HG02798 (cell line): ENCODE measurements around the gene UBE3D.
"Not testable (repeated sequence)": the region's sequence is repeated elsewhere in the genome, so short reads cannot be mapped to it uniquely, and the experiment has no call there.

Experiments used
- ATAC-seq: cut with Tn5 transposase; IDR thresholded peaks from one replicate; pipeline ENCODE4 v1.9.1; 2021; ENCODE audit warnings: mild to moderate bottlenecking; ENCODE audit not compliant: unreplicated experiment, poor library complexity

The UBE3D gene

DNA sequence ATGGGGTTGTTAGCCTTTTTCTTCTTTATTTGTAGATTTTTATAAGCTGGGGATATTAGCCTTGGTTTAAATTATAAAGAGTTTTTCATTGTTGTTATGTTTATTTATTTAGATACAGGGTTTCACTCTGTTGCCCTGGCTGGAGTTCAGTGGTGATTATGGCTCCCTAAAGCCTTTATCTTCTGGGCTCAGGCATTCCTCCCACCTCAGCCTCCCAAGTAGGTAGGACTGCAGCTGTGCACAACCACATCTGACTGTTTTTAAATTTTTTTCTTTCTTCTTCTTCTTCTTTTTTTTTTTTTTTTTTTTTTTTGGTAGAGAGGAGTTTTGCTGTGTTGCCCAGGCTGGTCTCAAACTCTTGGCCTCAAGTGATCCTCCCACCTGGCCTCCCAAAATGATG, 80.9 kb downstream of the UBE3D start:
- no peak for ATAC-seq

DNA sequence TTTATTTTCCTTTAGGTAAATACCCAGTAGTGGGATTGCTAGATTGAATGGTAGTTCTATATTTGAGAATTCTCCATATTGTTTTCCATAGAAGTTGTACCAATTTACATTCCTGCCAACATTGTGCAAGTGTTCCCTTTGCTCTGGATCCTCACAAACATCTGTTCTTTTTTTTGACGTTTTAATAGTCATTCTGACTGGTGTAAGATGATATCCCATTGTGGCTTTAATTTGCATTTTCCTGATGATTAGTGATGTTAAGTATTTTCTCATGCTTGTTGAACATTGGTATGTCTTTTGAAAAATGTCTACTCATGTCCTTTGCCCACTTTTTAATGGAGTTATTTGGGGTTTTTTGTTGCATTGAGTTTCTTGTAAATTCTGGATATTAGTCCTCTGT, 85.6 kb downstream of the UBE3D start:
- ATAC-seq = no peak

DNA sequence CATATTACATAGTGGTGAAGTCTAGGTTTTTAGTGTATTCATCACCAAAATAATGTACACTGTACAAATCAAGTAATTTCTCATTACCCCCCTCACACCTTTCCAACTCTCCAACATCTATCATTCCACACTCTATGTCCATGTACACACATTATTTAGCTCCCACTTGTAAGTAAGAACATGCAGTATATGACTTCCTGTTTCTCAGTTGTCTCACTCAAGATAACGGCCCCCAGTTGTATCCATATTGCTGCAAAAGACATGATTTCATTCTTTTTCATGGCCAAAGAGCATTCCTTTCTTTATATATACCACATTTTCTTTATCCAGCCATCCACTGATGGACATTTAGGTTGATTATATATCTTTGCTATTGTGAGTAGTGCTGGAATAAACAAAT, 86.0 kb downstream of the UBE3D start:
- no peak for ATAC-seq

DNA sequence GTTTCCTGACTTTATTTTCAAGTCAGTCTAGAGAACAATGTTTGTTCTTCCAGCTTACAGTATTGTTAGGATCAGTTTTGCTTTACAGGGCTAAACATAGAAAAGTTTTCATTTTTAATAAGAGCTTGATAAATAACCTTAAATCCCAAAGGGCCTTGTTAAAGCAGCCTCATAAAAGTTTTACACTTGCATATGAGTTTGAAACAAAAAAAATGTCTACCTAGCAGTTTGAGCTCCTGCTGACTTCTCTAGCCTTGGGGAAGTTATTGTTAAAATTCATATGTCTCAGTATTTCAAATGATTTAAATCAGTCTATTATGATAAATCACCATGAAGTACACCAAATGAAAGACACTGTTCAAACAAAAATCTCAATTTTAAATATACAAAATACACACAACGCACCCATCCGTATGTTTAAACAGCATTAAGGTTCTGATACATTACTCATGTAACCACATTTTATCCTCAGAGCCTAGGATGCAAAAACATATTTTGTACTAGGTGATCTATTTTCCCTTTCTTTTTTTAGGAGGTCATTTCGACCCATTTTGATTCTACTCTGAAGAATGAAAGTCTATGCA, 87.2 kb downstream of the UBE3D start:
- no peak for ATAC-seq

DNA sequence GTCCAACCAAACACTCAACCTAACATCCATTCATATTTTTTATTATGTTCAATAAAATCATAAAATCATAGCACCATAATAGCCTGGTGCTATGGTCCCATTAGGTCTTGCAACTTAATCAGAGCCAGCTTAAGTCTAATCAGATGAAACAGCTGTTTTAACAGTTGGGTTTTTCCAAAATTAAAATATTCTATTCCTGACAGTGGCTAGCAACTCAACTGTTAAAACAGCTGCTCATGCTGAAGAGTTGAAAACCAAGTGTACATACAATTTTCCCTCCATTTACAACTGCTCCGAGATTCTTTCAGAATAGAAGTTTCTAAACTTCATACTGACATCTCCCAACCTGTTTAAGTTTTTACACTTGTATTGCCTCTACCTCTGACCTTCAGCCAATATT, 89.5 kb downstream of the UBE3D start:
- ATAC-seq = no peak

DNA sequence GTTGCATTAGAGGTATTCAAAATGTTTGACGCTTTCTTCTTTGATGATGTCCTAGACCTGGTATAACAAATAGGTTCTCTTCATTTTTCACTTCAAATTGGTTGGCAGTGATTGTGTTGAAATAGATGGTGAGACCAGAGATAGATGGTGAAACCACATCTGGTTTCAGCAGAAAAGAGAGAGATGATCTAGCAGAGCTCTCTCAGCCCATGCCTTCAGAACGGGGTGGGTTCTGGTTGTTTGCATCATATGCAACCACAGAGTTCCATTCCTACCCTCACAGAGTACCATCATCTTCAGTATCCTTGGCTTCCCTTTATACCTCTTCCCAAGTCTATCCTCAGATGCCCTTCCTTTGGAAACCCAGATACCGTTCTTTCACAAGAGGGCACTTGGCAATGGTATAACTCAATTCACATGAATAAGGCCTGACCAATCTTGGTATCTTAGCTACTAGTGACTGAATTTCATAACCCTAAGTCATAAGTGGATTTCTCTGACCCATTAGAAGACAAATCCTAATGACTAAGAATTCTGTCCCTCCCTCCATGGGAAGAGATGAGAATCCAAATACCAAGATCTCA, 93.7 kb downstream of the UBE3D start:
- no peak for ATAC-seq

DNA sequence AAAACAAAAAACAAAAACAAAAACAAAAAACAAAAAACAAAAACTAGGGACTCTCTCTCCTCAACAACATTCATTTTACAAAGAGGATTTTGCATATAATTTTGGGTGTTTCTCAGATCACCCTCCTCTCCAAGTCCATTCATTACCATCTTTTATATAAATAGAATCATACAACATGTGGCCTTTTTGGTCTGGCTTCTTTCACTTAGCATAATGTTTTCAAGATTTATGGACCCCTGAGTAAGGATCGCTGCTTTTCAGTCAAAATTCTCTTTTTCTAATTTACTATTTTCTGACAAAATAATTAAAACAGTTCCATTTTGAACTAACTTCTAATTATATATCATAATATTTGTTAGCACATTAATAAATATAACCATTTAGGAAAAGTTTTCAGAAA, 94.8 kb downstream of the UBE3D start:
- no peak for ATAC-seq

DNA sequence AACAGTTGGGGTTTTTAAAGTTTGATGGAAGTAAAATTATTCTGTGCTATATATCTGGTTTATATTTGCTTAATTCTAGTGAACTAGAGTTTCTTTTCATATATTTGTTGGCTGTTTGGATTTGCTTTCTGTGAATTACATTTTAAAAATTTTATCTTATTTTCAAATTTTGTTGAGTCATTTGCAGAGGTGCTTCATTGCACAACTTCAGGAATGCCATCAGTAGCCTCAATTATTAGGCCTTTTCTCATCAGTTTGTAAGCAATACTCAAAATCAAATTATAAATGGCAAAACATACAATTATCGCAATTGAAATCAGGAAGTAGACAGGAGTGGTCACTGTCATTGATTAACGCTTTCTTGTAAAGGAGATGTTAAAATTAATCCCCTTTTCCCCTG, 96.9 kb downstream of the UBE3D start:
- no peak for ATAC-seq

DNA sequence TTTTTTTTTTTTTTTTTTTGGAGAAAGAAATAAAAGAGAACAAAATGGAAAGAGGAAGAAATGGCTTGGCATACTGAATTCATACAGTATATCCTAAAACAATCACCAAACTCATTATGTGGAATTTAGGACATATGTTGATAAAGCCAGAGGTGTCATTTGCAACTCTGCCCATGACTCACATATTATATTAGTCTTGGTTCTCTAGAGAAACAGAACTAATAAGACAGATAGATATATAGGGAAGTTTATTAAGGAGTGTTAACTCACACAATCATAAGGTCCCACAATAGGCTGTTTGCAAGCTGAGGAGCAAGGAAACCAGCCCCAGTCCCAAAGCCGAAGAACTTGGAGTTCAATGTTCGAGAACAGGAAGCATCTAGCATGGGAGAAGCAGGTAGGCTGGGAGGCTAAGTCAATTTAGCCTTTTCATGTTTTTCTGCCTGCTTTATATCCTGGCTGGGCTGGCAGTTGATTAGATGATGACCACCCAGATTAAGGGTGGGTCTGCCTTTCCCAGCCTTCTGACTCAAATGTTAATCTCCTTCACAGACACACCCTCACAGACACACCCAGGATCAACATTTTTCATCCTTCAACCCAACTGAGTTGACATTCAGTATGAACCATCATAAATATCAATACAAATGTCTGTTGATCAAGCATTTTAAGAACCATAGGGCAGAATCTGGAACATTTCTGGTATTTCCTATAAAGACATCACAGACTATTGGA, 102.3 kb downstream of the UBE3D start:
- ATAC-seq = no peak

DNA sequence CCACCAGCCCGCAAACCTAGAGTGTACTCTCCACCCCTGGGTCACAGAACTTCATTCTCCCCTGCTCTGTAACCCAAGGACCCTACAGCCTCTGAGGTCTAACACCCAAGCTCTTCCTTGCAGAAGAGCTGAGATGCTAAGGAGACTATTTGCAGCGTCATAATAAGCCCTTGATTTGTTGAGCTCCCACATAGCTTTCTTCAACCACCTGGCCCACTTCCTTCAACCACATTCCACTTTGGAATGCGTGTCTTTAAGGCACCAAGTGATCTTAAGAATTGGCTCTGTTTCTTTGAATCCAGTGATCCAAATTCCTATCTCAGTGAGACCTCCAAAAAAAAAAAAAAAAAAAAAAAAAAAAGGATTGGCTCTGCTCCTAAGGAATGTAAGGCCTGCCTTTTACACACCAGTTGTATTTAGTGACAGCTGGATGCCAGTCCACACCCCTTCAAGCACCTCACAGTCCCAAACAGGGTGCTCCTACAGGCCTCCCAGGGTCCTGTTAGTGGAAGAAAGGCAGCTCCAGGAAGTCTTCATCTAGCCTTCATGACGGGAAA, 106.2 kb downstream of the UBE3D start:
- ATAC-seq = no peak

DNA sequence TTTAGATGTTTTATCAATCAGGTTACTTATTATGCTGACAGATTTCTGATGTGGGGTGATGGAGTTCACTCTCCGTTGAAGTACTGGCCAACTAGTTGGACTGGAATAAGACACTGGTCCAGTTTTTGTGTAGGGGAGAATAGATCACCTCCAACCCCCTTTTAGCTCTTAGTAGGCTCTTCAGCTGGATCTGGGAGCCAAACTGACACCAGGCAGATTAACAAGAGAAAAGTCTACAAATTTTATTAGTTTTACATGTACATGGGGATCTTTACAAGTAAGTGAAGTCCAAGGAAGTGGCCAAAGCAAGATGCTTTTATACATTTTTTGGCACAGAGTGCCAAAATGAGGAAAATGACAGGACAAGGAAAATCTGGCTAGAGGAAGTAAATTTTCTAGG, 107.1 kb downstream of the UBE3D start:
- ATAC-seq = no peak

DNA sequence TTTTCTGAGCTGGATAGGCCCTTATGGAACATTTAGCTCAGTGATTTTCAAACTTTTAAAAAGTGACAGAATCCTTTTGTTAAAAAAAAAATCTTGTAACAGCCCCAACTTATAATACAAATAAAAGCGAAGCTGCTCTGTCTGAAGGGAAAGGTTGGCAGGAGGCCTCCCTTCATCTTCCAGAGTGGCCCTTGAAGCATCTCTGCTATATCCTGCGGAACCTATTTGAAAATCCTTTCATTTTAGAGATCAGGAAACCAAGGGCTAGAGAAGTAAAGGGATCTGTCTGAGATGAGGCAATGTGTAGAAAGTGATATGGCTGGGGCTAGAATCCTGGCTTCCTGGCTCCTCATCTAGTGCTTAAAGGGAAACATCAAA, 107.8 kb downstream of the UBE3D start:
- no peak for ATAC-seq

DNA sequence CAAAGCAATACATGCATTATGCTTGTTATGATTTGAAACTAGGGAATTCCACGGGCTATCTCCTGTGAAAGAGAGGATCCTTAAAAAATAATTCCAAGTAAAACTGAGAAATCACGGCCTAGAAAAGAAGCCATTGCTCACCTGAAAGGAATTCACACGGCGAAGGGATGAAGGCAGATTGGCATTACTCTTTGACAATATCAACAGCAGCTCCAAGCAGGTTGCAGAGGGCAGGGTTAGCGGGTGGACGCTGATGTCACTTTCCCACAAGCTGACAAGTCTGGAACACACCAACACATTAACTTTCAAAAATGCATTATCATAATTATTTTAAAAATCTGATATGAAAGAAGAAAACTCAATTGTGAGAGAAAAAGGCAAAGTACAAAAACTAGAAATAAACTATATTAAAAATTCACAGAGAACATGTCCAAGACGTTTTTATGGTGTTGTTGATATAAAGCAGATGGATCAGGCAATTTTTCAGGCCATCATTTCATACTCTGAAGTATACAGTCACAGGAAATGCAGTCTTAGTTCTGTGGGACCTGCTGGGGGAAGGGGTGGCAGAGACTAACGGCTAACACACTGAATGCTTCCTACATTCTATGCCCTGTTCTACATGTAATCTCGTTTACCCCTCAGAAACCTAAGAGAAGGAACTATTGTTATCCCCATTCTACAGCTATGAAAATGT, 108.3 kb downstream of the UBE3D start:
- ATAC-seq = no peak

DNA sequence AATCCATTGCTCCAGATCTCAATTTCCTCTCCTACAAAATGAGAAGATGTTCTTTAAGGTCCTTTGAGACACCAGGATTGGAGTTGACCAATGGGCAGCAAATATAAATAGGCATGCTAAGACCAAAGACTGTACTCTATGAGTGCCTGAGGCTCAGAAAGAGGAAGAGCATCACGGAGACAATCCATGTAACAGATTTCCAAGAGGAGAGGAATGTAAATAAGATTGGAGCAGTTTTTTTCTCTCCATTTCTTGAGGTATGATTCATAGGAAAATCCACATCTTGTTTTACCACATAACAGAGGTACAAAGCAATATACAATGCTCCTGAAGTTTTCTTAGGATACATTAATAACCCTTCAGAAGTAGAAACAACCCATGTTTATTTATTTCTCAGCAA, 109.8 kb downstream of the UBE3D start:
- no peak for ATAC-seq

DNA sequence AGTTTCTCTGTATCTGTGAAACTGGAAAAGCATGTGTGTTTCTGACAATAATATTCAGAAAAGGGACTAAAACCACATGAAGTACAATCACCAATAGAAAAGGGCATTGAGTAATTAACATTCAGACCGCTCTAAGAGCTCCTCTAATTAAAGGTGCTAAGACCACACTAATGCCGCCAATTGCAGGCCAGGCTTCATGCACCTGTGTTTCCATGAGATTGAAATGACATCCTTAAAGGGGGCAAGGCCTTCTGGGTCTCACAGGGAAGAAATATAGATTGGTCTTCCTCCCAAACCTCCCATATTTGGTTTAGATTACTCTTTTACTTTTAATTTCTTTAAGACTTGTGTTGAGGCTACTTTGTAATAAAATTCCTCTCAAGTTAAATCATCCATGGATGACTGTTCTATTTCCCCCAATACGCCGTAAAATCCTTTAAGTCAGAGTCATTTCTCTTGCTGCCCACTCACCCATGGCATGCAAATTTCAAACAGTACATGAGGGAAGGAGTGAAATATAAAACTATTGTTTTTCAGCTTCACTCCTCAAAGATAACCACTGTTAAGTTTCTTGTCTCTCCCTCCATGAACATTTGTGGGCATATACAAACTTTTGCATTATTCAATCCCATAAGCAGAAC, 110.6 kb downstream of the UBE3D start:
- no peak for ATAC-seq

DNA sequence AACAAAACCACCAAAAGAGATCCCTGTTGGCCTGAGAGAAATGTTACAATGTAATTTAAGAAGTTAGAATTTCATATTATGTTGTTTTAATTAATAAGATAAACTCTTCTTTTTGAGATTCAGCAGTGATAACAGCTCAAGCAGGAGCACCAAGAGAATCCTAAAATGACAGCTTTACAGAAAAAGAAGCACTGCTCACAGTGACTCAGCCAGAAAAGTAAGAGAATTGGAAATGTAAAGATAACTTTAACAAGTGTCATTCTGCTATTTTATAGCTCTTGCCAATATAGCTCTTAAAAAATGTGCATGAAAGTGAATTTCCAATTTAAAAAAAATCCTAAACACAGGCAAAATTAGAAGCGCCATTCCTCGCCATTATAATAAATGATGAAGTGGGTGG, 111.3 kb downstream of the UBE3D start:
- no peak for ATAC-seq

DNA sequence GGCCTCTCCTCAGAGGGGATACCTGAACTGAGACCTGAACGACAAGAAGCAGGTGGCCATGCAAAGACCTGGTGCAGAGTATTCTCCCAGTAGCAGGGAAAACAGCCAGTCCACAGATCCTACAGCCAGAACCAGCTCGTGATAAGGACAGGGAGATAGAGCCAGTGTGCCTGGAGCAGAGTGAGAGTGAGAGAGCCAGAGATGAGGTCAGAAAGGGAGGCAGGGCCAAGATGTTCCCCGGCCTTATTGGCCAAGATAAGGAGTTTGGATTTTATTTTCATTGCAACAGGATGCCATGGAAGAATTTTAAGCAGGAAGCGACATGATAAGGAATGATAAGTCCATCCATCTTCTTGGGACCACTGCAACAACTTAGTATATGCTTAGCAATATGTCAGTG, 111.8 kb downstream of the UBE3D start:
- no peak for ATAC-seq

DNA sequence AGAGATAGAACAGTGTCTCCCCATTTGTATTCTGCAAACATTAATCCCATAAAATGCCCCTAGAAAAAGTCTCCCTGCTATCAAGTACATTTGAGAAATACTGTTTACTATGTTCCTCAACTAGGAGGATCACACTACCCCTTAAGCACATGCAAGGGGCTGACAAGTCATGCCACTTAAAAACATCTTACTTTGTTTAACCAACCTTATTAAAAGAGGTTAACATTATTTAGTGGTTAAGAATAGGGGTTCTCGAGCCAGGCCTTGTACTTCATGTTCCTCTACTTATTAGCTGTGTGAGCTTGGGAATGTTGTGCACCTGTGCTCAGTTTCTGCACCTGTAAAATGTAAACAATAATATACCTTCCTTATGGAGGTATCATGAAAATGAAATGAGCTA, 113.7 kb downstream of the UBE3D start:
- ATAC-seq = no peak

DNA sequence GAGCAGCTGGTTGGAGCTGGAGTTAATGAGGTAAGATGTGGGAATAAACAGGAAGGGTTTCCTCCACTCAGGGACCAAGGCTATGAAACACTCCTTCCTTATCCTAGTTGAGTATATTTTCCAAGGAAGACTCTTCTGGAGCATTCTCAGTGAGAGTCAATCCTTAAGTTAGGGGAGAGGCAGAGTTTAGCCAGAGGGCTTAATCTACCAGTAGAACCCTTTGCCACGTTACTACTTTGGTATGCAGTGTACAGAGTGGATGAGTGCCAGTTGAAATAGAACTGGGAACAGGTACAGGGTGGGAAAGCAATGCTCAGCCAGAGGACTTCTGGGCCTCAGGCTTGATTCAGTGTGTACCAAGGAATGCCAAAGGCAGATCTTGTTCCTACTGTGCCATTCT, 114.3 kb downstream of the UBE3D start:
- ATAC-seq = no peak

DNA sequence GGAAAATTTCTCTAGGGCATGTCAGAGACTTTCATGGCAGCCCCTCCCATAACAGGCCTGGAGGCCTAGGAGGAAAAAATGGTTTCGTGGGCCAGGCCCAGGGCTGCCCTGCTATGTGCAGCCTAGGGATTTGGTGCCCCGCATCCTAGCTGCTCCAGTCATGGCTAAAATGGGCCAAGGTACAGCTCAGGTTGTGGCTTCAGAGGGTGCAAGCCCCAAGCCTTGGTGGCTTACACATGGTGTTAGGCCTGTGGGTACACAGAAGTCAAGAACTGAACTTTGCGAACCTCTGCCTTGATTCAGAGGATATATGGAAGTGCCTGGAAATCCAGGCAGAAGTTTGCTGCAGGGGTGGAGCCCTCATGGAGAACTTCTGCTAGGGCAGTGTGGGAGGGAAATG, 134.7 kb downstream of the UBE3D start:
- not testable (repeated sequence) for ATAC-seq
